Choroid plexus epithelial cell (primary cell): ENCODE data around the gene TCF4.

Source experiments
- DNase-seq: peaks from one replicate; pipeline ENCODE4 v3.0.0-alpha.2; 2010; ENCODE audit warnings: low read depth
- H3K4me3 ChIP-seq: 2 replicates; pipeline ENCODE4 v1.5.1; 2011; ENCODE audit warnings: low read depth, mild to moderate bottlenecking, control low read depth, low read length, moderate library complexity
- CTCF ChIP-seq: conservative IDR thresholded peaks from 2 replicates; pipeline ENCODE4 v1.5.1; 2011; ENCODE audit warnings: low read depth, mild to moderate bottlenecking, control low read depth, inconsistent platforms, low read length, moderate library complexity

Gene TCF4

GRCh38 chr18:55448420-55448819, 139.6 kb downstream of the TCF4 start:
- DNase-seq, result no peak
- no peak overlapping the region for H3K4me3 ChIP-seq
- TF ChIP-seq CTCF, result no peak

- DNase-seq, result no peak
- TF ChIP-seq CTCF, result no peak
- H3K4me3 ChIP-seq, result no peak overlapping the region
Observed at GRCh38 chr18:55447672-55448018, 140.3 kb downstream of the TCF4 start.

- TF ChIP-seq CTCF, result no peak
- no peak for DNase-seq
- H3K4me3 ChIP-seq, result no peak overlapping the region
Observed at GRCh38 chr18:55446996-55447671, 140.9 kb downstream of the TCF4 start.

GRCh38 chr18:55444536-55444935, 143.5 kb downstream of the TCF4 start:
- no peak for DNase-seq

GRCh38 chr18:55443776-55444175, 144.2 kb downstream of the TCF4 start:
- no peak for TF ChIP-seq CTCF
- DNase-seq, result no peak
- no peak overlapping the region for H3K4me3 ChIP-seq

More at GRCh38 chr18:55444536-55444935, 143.5 kb downstream of the TCF4 start:
- TF ChIP-seq CTCF, result no peak
- no peak overlapping the region for H3K4me3 ChIP-seq

- H3K4me3 ChIP-seq, result no peak overlapping the region
- TF ChIP-seq CTCF, result no peak
- DNase-seq, result no peak
Observed at GRCh38 chr18:55442561-55442960, 145.4 kb downstream of the TCF4 start.

- no peak overlapping the region for H3K4me3 ChIP-seq
- no peak for DNase-seq
- TF ChIP-seq CTCF, result no peak
Observed at GRCh38 chr18:55440988-55441387, 147.0 kb downstream of the TCF4 start.
